ENCODE measurements around the gene EYA2.

- TF ChIP-seq POLR2A (IDR thresholded peaks at IDR 0.05; ENCODE audit: extremely low read depth, insufficient read length) (no peak), CTCF (IDR thresholded peaks at IDR 0.05; ENCODE audit: low read depth, low read length) (no peak)
Observed at GRCh38 chr20:47041396-47041899, 146.8 kb downstream of the EYA2 start.

All from NB4 (cell line).